GM18951 (cell line): Measurements from ENCODE around the gene OSBPL5.

Experiments
- POLR2A ChIP-seq: IDR thresholded peaks from 4 replicates; pipeline ENCODE4 v1.6.1; 2011; ENCODE audit warnings: mild to moderate bottlenecking; ENCODE audit not compliant: insufficient read length, insufficient read depth; ENCODE audit errors: extremely low read depth
- in situ Hi-C: fragments of 300-500 bp; cut with MboI; formaldehyde crosslinking; loops from one replicate; pipeline ENCODE4 v1.12.0; 2022; ENCODE audit warnings: low sequenced_read_pairs, mixed read lengths, inconsistent platforms; ENCODE audit not compliant: unreplicated experiment

The OSBPL5 gene

GRCh38 chr11:3111919-3112690 lies 53.0 kb downstream of the OSBPL5 start:
- no peak for TF ChIP-seq POLR2A
- in situ Hi-C loops = no loop called here

GRCh38 chr11:3111466-3111865 lies 53.6 kb downstream of the OSBPL5 start:
- in situ Hi-C loops = no loop called here
- no peak for TF ChIP-seq POLR2A

DNA sequence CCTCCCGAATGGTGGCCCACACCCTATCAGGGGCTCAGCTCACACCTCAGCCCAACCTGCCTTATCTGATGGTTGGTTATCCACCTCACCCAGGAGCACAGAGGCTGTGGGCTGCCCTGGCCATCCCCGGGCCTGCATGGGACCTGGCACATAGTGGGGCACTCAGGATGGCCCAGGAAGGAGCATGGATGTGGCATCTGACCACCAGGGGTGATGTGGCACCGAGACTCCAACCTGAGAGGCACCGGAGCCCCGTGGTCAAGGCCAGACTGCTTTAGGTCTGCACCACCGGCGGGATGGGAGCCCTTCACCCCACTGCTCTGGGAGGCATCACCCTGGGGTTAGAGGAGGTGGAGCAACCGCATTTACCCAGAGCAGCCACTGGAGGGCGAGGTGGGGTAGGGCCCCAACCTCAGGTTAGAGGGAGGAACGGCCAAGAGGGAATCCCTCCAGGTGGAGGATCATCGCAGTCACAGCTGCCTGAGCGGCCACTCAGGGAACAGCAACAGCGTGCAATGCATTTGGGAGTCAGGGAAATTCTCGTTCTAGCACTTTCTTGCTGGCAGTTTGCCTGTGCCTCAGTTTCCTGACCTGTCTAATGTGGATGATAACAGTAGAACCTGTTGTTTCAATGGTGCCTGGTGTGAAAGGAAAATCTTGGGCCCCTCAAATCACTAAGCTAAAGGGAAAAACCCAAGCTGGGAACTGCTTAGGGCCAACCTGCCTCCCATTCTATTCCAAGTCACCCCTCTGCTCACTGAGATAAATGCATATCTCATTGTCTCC lies 55.0 kb downstream of the OSBPL5 start:
- in situ Hi-C loops = no loop called here
- no peak for TF ChIP-seq POLR2A

- in situ Hi-C loops = no loop called here
- no peak for TF ChIP-seq POLR2A
These were observed 55.7 kb downstream of the OSBPL5 start for GRCh38 chr11:3109434-3109833.

DNA sequence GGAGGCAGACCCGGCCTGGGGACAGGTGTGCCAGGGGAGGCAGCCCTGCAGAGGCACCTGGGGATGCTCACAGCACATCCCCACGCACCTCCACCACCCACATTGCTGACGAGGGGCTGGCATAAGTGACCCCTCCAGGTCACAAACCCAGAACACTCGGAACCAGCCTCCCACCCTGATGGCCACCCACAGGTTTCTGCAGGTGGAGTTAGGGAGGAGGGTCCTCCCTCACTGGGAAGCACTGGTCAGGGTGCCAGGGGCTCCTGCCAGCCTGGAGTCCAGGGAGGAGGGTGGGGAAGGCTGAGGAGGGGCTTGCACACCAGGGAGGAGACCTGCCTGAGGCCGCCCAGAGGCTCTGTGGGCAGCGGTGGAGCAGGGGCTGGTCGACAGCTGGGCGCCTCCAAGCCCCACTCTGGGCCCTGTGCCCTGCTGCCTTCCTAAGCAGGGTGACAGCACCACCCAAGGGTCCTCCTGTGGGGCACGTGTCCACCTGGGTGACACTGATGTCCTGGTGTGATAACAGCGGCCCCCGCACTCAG lies 56.9 kb downstream of the OSBPL5 start:
- no peak for TF ChIP-seq POLR2A
- in situ Hi-C loops = no loop called here

- in situ Hi-C loops = no loop called here
- TF ChIP-seq POLR2A = no peak
These were observed 57.4 kb downstream of the OSBPL5 start for GRCh38 chr11:3107608-3108182.

DNA sequence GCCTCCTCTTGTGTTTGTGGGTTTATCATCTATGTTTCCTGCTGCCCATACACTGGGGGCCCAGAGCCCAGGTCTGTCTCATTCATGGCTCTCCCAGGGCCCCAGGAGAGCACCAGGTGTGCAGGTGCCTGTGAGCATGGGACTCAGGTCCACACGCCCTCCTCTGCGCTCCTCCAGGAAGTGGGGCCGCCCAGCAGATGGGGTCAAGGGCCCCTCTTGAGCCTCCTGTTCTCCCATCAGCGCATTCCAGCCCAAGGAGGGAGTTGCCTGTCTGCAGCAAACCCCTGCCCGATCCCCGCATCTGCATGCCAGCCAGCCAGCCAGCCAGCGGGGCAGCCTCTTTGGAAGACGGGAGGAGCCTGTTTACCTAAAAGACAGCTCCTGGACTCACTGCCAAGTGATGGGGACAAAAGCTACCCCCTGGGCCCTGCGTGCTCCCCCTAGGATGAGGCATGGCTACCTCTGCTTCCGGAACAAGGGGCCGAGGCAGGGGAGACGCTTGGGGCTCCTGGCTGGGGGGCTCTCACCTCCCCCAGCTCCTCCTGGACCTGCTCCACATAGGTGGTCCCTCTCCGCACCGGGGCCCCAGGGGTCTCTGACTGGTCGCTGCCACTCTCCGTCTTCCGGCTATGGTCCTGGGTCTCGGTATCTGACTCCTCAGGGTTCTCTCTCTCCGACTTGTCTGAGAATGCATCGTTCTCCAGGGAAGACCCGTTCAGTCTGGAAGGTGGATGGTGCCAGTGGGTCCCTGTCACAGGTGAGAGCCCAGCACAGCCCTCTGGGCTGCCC lies 58.2 kb downstream of the OSBPL5 start:
- no peak for TF ChIP-seq POLR2A
- in situ Hi-C loops = no loop called here

GRCh38 chr11:3105791-3106735 lies 59.0 kb downstream of the OSBPL5 start:
- in situ Hi-C loops = no loop called here
- no peak for TF ChIP-seq POLR2A

DNA sequence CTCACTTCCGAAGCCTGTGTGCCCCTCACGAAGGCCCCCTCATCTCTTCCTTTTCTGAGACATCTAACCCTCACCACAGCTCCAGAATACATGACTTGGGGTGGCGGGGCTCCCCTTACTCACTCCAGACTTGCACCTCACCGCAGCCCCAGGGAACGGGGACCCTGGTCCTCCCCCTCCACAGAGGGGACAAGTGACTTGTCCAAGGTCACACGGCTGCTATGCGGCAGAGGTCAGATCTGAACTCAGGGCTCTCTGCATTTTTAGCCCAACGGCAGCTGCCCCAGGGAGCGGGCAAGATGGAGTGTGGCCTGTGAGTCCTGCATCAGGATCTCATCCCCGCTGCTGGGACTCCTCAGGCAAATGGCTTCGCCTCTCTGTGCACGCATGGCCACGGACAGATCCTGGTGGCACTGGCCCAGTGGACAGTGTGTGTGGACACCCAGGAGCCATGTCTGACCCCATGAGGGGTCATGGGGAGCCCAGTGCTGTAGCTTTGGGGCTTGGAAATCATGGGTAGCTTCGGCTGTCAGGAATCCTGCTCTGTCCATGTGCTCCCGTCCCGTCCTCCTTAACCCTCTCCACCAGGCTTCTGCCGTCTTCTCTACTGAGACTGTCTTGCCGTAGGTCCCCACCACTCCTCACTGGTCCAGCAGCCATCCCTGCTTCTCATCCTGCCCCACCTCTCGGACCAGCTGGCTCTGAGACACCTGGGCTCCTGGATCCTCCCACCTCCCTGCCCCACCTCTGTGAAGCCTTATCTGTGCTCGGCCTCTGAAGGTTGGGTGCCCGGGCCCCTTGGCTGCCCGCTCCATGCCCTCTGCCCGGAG lies 59.9 kb downstream of the OSBPL5 start:
- in situ Hi-C loops = no loop called here

DNA sequence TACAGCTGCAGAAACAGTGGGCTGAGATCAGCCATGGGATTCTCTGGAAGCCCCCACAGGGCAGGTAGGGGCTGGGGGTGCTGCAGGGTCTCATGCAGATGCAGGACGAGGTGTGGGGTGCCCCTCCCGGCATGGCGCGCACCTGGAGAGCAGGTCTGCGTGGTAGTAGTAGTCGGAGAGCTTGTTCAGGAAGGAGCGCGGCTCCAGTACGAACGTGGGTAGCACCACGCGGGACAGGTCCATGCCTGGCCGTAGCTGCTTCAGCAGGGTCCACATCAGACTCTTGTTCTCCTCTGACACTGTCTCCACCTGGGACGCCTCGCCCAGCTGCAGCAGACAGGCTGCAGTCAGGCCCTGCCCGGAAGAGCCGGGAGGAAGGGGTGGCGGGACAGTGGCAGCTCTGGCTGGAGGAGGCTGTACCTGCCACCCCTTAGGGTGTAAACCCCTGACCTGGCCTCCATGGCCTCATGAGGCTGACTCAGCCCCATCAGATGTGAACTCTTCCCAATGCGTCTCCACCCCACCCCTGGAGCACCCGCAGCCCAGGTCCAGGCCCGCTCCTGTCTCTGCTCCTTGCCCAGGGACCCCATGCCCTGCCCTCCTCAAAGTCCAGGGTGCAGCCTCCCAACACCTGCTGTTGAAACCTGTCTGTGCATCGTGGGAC lies 60.9 kb downstream of the OSBPL5 start:
- no peak for TF ChIP-seq POLR2A
- in situ Hi-C loops = no loop called here

More for the DNA sequence above, 59.9 kb downstream of the OSBPL5 start:
- no peak for TF ChIP-seq POLR2A
